Astrocyte (in vitro differentiated cells and primary cell): Measurements from ENCODE around the gene PHAX. TPM values are rescaled to one million over a fixed set of nuclear protein-coding genes. Genes with fewer than 3 reads are reported as not detected.

Experiments used
- DNase-seq: peaks from one replicate; pipeline ENCODE4 v3.0.0-alpha.2; 2010; ENCODE audit warnings: low read depth
- FAIRE-seq: peaks from 2 replicates; lab custom pipeline; 2011; peaks lifted over from hg19 to GRCh38; lab: Jason Lieb, UNC
- H2AFZ ChIP-seq: 2 replicates; pipeline ENCODE4 v1.6.0; 2012; ENCODE audit warnings: low read depth, low read length, inconsistent platforms
- H3K27ac ChIP-seq: 2 replicates; pipeline ENCODE4 v1.5.1; 2011; ENCODE audit warnings: low read depth, low read length, inconsistent platforms
- H3K27me3 ChIP-seq: 2 replicates; pipeline ENCODE4 v1.6.0; 2011; ENCODE audit warnings: low read length, inconsistent platforms; ENCODE audit not compliant: insufficient read depth
- H3K36me3 ChIP-seq: 2 replicates; pipeline ENCODE4 v1.5.1; 2011; ENCODE audit warnings: low read length, inconsistent platforms; ENCODE audit not compliant: insufficient read depth
- H3K4me1 ChIP-seq: 2 replicates; pipeline ENCODE4 v1.5.1; 2011; ENCODE audit warnings: low read length, inconsistent platforms; ENCODE audit not compliant: insufficient read depth
- H3K4me2 ChIP-seq: 2 replicates; pipeline ENCODE4 v1.6.0; 2012; ENCODE audit warnings: low read length, inconsistent platforms
- H3K4me3 ChIP-seq: 2 replicates; pipeline ENCODE4 v1.5.1; 2011; ENCODE audit warnings: low read depth, mild to moderate bottlenecking, low read length, inconsistent platforms; ENCODE audit not compliant: insufficient read depth
- H3K79me2 ChIP-seq: 2 replicates; pipeline ENCODE4 v1.6.0; 2012; ENCODE audit warnings: mild to moderate bottlenecking, low read length, inconsistent platforms; ENCODE audit not compliant: insufficient read depth
- H3K9ac ChIP-seq: 2 replicates; pipeline ENCODE4 v1.6.0; 2012; ENCODE audit warnings: mild to moderate bottlenecking, low read length, inconsistent platforms
- H3K9me3 ChIP-seq: 2 replicates; pipeline ENCODE4 v1.5.1; 2012; ENCODE audit warnings: low read depth, mild to moderate bottlenecking, low read length, inconsistent platforms; ENCODE audit not compliant: insufficient read depth
- H4K20me1 ChIP-seq: 2 replicates; pipeline ENCODE4 v1.6.0; 2012; ENCODE audit warnings: low read length, inconsistent platforms; ENCODE audit not compliant: insufficient read depth
- H3K27ac Mint-ChIP-seq: one replicate; pipeline ENCODE4 v1.8.0; 2021; ENCODE audit warnings: mild to moderate bottlenecking, mixed read lengths; ENCODE audit not compliant: unreplicated experiment
- H3K27me3 Mint-ChIP-seq: one replicate; pipeline ENCODE4 v1.8.0; 2021; ENCODE audit warnings: low read depth, mixed read lengths; ENCODE audit not compliant: unreplicated experiment
- H3K36me3 Mint-ChIP-seq: one replicate; pipeline ENCODE4 v1.8.0; 2021; ENCODE audit warnings: low read depth, mixed read lengths; ENCODE audit not compliant: unreplicated experiment
- H3K4me1 Mint-ChIP-seq: one replicate; pipeline ENCODE4 v1.8.0; 2021; ENCODE audit warnings: low read depth, mixed read lengths; ENCODE audit not compliant: unreplicated experiment
- H3K4me3 Mint-ChIP-seq: one replicate; pipeline ENCODE4 v1.8.0; 2021; ENCODE audit warnings: mild to moderate bottlenecking, moderate library complexity, mixed read lengths; ENCODE audit not compliant: unreplicated experiment
- H3K9me3 Mint-ChIP-seq: one replicate; pipeline ENCODE4 v1.8.0; 2021; ENCODE audit warnings: mild to moderate bottlenecking, mixed read lengths; ENCODE audit not compliant: unreplicated experiment
- EZH2 ChIP-seq: IDR thresholded peaks from 2 replicates; pipeline ENCODE4 v1.6.1; 2012; ENCODE audit warnings: mild to moderate bottlenecking, low read length, inconsistent platforms; ENCODE audit not compliant: insufficient read depth
- total RNA-seq: library from RNA; stranded (reverse); gene quantifications from 2 replicates; pipeline ENCODE4 v1.2.1, GENCODE V29; 2021
- TF ChIP-seq, protein P1 (sequence below): IDR thresholded peaks from 2 replicates; pipeline ENCODE4 v1.5.1; 2011; ENCODE audit warnings: low read depth, mild to moderate bottlenecking, inconsistent platforms, low read length, moderate library complexity; ENCODE audit not compliant: insufficient read depth

The PHAX gene
- total RNA-seq, 1 donor from 2014 or later, result 58.1 TPM

- Histone ChIP-seq H3K79me2 (no peaks in the 10 kb centered on the region), H2AFZ (no peak overlapping the region), H3K27ac (no peak overlapping the region), H3K9ac (no peak overlapping the region), H3K4me2 (no peak overlapping the region), H3K36me3 (no peaks in the 10 kb centered on the region), H3K9me3 (no peaks in the 10 kb centered on the region), H4K20me1 (no peaks in the 10 kb centered on the region), H3K27me3 (no peaks in the 10 kb centered on the region), H3K4me1 (no peaks in the 10 kb centered on the region), H3K4me3 (no peak overlapping the region)
- Mint-ChIP-seq H3K27me3 (peaks cover 14% of the 10 kb centered on the region), H3K36me3 (no peaks in the 10 kb centered on the region), H3K27ac (no peak overlapping the region), H3K9me3 (peaks cover 6% of the 10 kb centered on the region), H3K4me3 (no peak overlapping the region), H3K4me1 (no peaks in the 10 kb centered on the region)
- TF ChIP-seq, protein P1, sequence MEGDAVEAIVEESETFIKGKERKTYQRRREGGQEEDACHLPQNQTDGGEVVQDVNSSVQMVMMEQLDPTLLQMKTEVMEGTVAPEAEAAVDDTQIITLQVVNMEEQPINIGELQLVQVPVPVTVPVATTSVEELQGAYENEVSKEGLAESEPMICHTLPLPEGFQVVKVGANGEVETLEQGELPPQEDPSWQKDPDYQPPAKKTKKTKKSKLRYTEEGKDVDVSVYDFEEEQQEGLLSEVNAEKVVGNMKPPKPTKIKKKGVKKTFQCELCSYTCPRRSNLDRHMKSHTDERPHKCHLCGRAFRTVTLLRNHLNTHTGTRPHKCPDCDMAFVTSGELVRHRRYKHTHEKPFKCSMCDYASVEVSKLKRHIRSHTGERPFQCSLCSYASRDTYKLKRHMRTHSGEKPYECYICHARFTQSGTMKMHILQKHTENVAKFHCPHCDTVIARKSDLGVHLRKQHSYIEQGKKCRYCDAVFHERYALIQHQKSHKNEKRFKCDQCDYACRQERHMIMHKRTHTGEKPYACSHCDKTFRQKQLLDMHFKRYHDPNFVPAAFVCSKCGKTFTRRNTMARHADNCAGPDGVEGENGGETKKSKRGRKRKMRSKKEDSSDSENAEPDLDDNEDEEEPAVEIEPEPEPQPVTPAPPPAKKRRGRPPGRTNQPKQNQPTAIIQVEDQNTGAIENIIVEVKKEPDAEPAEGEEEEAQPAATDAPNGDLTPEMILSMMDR, result no peak
- TF ChIP-seq EZH2, result no peak
- FAIRE-seq (no peak), DNase-seq (no peak)
Measured at GRCh38 chr5:126674145-126674544, 73.4 kb downstream of the PHAX start.

DNA sequence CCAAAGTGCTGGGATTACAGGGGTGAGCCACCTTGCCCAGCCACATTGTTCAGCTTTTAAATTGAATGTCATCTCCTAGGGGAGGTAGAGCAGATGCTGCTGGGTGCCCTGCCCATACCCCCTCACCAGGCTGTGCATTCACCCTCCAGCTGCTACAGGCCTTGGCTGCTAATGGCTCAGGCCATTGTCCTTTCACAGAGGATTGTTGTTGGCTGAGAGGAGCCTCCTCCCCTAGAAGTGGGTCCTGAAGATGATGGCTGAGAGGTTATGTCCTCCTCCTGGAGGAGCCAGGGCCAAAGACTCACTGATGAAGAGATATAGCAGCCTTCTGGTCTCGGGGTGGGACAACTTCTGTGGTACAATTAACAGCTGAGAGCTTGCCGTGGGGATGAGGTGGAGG lies 74.6 kb downstream of the PHAX start:
- no peaks in the 10 kb centered on the region for H3K4me1 ChIP-seq
- no peaks in the 10 kb centered on the region for H3K27me3 ChIP-seq
- H3K79me2 ChIP-seq, result no peaks in the 10 kb centered on the region
- no peak overlapping the region for H3K27ac Mint-ChIP-seq
- H3K36me3 Mint-ChIP-seq, result no peaks in the 10 kb centered on the region
- H2AFZ ChIP-seq, result no peak overlapping the region
- no peak overlapping the region for H3K4me3 ChIP-seq
- H3K27ac ChIP-seq, result no peak overlapping the region
- FAIRE-seq (no peak), DNase-seq (no peak)
- H4K20me1 ChIP-seq, result no peaks in the 10 kb centered on the region
- no peaks in the 10 kb centered on the region for H3K4me1 Mint-ChIP-seq
- H3K4me3 Mint-ChIP-seq, result no peak overlapping the region
- no peak overlapping the region for H3K9ac ChIP-seq
- peaks cover 4% of the 10 kb centered on the region for H3K9me3 Mint-ChIP-seq
- H3K36me3 ChIP-seq, result no peaks in the 10 kb centered on the region
- no peak overlapping the region for H3K4me2 ChIP-seq
- TF ChIP-seq, protein P1, result no peak
- TF ChIP-seq EZH2, result no peak
- H3K27me3 Mint-ChIP-seq, result peaks cover 15% of the 10 kb centered on the region
- H3K9me3 ChIP-seq, result no peaks in the 10 kb centered on the region

GRCh38 chr5:126676195-126676624 lies 75.5 kb downstream of the PHAX start:
- Histone ChIP-seq H2AFZ (no peak overlapping the region), H3K4me1 (no peaks in the 10 kb centered on the region), H4K20me1 (no peaks in the 10 kb centered on the region), H3K27ac (no peak overlapping the region), H3K9me3 (no peaks in the 10 kb centered on the region), H3K4me3 (no peak overlapping the region), H3K79me2 (no peaks in the 10 kb centered on the region), H3K27me3 (no peaks in the 10 kb centered on the region), H3K36me3 (no peaks in the 10 kb centered on the region), H3K9ac (no peak overlapping the region), H3K4me2 (no peak overlapping the region)
- TF ChIP-seq EZH2, result no peak
- TF ChIP-seq, protein P1, result peak; percentile 79
- H3K4me3 Mint-ChIP-seq, result no peak overlapping the region
- no peaks in the 10 kb centered on the region for H3K4me1 Mint-ChIP-seq
- H3K27ac Mint-ChIP-seq, result no peak overlapping the region
- no peaks in the 10 kb centered on the region for H3K36me3 Mint-ChIP-seq
- peaks cover 15% of the 10 kb centered on the region for H3K27me3 Mint-ChIP-seq
- FAIRE-seq (no peak), DNase-seq (peak; percentile 35)
- peaks cover 3% of the 10 kb centered on the region for H3K9me3 Mint-ChIP-seq
